GM10266 (cell line): ENCODE measurements around the gene KBTBD3.

Source experiments
- DNase-seq: peaks from one replicate; pipeline ENCODE4 v3.0.0; 2012; ENCODE audit errors: extremely low spot score
- TF ChIP-seq, protein P1 (sequence below): IDR thresholded peaks from 2 replicates; pipeline ENCODE4 v1.5.1; 2012; ENCODE audit warnings: mild to moderate bottlenecking, low read depth; ENCODE audit not compliant: control insufficient read depth, insufficient read depth; ENCODE audit errors: missing control alignments

Gene KBTBD3

GRCh38 chr11:106092446-106092845 is 15.3 kb upstream of the KBTBD3 start:
- TF ChIP-seq, protein P1, sequence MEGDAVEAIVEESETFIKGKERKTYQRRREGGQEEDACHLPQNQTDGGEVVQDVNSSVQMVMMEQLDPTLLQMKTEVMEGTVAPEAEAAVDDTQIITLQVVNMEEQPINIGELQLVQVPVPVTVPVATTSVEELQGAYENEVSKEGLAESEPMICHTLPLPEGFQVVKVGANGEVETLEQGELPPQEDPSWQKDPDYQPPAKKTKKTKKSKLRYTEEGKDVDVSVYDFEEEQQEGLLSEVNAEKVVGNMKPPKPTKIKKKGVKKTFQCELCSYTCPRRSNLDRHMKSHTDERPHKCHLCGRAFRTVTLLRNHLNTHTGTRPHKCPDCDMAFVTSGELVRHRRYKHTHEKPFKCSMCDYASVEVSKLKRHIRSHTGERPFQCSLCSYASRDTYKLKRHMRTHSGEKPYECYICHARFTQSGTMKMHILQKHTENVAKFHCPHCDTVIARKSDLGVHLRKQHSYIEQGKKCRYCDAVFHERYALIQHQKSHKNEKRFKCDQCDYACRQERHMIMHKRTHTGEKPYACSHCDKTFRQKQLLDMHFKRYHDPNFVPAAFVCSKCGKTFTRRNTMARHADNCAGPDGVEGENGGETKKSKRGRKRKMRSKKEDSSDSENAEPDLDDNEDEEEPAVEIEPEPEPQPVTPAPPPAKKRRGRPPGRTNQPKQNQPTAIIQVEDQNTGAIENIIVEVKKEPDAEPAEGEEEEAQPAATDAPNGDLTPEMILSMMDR = no peak
- peak; percentile 9 for DNase-seq

- TF ChIP-seq, protein P1 = no peak
- DNase-seq = peak; percentile 55
Measured at GRCh38 chr11:106091480-106092123, 14.5 kb upstream of the KBTBD3 start.

- DNase-seq = no peak
- TF ChIP-seq, protein P1 = no peak
Measured at GRCh38 chr11:106088896-106089295, 11.7 kb upstream of the KBTBD3 start.

DNA sequence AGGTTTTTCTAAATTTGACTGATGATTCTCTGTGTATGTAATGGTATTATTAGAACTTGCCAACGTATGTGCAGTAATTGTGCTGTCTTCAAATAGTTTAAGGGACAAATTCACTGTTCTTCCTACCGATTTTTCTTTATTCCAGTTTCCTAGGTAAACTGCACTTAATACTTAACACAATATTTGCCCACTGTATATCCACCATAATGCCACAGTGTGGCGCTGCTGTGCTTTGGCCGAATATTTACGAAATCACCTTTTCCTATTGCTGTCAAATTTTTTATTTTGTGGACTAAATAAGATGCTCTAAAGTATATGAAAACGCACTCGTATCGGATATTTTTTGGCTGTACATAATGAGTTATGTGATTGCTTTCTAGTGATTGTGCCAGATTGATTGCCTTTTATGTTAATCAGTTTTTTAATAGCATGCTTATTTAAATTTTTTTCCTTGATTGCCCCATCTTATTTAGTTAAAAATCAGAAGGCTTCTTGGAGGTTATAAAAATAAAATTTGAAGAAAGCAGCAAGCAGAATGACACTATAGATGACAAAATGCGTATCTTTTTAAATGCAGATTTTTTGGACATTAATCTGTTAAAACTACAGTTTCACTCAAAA is 10.8 kb upstream of the KBTBD3 start:
- no peak for DNase-seq

DNA sequence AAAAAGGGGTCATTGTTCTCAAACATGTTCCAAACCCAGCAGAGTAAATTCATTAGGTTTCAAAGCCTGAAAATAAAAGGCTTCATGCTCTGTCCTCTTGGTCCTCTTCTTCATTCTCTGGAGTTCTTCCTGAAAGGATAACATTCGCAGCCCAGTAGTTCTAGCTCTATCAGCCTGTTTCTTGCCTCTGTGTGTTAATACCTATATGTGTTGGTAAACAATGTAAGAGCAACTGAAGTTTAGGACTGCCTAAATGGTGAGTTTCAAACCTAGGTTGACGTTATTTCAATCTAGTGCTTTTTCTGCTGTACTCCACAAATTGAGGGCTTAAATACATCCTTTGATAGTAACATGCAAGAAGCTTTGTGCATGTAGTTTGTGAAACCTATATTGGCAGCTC is 9.7 kb upstream of the KBTBD3 start:
- TF ChIP-seq, protein P1 = no peak
- no peak for DNase-seq

More for the DNA sequence above, 10.8 kb upstream of the KBTBD3 start:
- TF ChIP-seq, protein P1 = peak; percentile 86

DNA sequence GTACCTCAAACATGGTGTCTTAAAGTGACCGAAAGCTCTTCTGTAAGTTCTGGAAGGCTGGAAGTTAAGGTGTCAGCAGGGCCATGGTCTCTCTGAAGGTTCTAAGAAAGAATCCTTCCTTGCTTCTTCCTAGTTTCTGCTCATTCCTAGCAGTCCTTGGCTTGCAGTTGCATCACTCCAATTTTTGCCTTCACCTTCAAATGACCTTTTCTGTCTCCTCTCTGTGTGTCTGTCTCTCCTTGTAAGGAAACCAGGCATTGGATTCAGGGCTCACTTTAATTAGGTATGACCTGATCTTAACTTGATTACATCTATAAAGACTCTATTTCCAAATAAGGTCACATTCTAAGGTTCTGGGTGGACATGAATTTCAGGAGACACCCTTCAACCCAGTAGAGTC is 9.0 kb upstream of the KBTBD3 start:
- DNase-seq = no peak
- TF ChIP-seq, protein P1 = no peak

DNA sequence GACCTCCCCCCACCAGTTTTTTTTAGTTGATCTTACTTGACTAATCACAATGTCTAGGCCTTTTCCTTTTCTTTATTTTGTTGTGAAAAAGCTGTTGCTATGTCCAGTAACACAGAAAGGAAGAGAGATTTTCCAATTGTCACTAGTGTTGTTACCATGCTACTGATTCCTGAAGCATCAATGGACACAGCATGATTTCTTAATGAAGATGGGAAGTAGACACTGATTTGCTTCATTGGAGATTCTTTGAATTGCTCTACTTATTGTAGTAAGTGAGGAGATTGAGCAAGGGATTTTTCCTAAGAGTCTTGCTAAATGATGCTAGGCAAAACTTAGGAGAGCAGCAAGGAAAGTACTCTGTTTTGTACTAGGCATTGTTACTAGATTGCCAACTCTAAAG is 4.9 kb upstream of the KBTBD3 start:
- DNase-seq = no peak
- TF ChIP-seq, protein P1 = no peak
